HL-60 (cell line): ENCODE data around the gene CFAP46.

Experiments used
- DNase-seq, 2 experiments: peaks; one replicate each; pipeline ENCODE4 v3.0.0-alpha.2; 2010 to 2020; ENCODE audit warnings: low read depth in 1 of 2, low spot score in 1 of 2
- H3K27ac ChIP-seq: fragments of 250-450 bp; sonication (Bioruptor Pico); replicated peaks from 2 replicates; pipeline ENCODE4 v1.5.1; 2020; ENCODE audit warnings: mild to moderate bottlenecking, moderate library complexity
- H3K27me3 ChIP-seq: fragments of 250-450 bp; sonication (Bioruptor Pico); 2 replicates; pipeline ENCODE4 v1.5.1; 2021; ENCODE audit warnings: mild to moderate bottlenecking, moderate library complexity; ENCODE audit not compliant: insufficient read depth, poor library complexity, severe bottlenecking
- H3K4me3 ChIP-seq: replicated peaks from 2 replicates; pipeline ENCODE4 v1.5.1; 2011; ENCODE audit warnings: mild to moderate bottlenecking, control low read depth, low read length; ENCODE audit not compliant: insufficient read depth
- GABPA ChIP-seq: IDR thresholded peaks from 2 replicates; pipeline ENCODE4 v1.6.1; 2012; ENCODE audit warnings: low read depth
- POLR2AphosphoS5 ChIP-seq: IDR thresholded peaks from 2 replicates; pipeline ENCODE4 v1.6.1; 2012; ENCODE audit warnings: low read depth
- SPI1 ChIP-seq: IDR thresholded peaks from 2 replicates; pipeline ENCODE4 v1.6.1; 2012; ENCODE audit warnings: low read depth, mild to moderate bottlenecking, borderline replicate concordance
- TF ChIP-seq, protein P1 (sequence below): IDR thresholded peaks from one replicate; pipeline ENCODE4 v1.5.1; 2011; ENCODE audit warnings: low read length, control low read depth, inconsistent platforms; ENCODE audit not compliant: insufficient read depth
- TF ChIP-seq, protein P2 (sequence below): IDR thresholded peaks from 2 replicates; pipeline ENCODE4 v1.6.1; 2012; ENCODE audit warnings: low read depth; ENCODE audit not compliant: insufficient replicate concordance

The CFAP46 gene

DNA sequence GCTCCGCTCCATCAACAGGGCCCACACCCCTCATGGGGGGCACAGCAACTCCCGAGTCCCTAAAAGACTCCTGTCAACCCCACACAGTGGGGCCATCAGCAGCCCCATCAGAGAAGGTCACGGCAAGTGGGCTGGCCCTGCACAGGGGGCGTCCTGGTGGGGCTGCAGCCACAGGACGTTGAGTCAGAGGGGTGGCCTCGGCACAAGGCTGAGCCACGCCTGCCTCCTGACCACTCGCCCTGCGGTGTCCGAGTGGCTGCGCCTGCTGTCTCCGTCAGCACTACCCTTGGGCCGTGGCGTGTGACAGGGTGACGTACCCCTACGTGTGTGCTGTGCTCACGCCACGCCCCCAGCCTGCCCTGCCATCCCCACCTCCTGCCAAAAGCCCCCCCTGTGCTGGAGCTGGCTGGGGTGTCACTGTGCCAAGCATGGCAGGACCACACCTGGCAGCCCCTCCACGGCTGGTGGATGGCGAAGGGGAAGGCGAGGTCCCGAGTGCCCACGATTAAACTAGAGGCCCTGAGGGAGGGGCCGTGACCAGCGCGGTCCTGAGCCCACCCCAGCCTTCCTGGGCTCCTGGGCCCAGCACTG lies 130.4 kb downstream of the CFAP46 start:
- no peak overlapping the region for H3K27ac ChIP-seq
- H3K4me3 ChIP-seq, result no peak overlapping the region
- TF ChIP-seq GABPA, result no peak
- no peak for TF ChIP-seq POLR2AphosphoS5
- TF ChIP-seq SPI1, result no peak
- TF ChIP-seq, protein P1, sequence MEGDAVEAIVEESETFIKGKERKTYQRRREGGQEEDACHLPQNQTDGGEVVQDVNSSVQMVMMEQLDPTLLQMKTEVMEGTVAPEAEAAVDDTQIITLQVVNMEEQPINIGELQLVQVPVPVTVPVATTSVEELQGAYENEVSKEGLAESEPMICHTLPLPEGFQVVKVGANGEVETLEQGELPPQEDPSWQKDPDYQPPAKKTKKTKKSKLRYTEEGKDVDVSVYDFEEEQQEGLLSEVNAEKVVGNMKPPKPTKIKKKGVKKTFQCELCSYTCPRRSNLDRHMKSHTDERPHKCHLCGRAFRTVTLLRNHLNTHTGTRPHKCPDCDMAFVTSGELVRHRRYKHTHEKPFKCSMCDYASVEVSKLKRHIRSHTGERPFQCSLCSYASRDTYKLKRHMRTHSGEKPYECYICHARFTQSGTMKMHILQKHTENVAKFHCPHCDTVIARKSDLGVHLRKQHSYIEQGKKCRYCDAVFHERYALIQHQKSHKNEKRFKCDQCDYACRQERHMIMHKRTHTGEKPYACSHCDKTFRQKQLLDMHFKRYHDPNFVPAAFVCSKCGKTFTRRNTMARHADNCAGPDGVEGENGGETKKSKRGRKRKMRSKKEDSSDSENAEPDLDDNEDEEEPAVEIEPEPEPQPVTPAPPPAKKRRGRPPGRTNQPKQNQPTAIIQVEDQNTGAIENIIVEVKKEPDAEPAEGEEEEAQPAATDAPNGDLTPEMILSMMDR, result no peak
- TF ChIP-seq, protein P2, sequence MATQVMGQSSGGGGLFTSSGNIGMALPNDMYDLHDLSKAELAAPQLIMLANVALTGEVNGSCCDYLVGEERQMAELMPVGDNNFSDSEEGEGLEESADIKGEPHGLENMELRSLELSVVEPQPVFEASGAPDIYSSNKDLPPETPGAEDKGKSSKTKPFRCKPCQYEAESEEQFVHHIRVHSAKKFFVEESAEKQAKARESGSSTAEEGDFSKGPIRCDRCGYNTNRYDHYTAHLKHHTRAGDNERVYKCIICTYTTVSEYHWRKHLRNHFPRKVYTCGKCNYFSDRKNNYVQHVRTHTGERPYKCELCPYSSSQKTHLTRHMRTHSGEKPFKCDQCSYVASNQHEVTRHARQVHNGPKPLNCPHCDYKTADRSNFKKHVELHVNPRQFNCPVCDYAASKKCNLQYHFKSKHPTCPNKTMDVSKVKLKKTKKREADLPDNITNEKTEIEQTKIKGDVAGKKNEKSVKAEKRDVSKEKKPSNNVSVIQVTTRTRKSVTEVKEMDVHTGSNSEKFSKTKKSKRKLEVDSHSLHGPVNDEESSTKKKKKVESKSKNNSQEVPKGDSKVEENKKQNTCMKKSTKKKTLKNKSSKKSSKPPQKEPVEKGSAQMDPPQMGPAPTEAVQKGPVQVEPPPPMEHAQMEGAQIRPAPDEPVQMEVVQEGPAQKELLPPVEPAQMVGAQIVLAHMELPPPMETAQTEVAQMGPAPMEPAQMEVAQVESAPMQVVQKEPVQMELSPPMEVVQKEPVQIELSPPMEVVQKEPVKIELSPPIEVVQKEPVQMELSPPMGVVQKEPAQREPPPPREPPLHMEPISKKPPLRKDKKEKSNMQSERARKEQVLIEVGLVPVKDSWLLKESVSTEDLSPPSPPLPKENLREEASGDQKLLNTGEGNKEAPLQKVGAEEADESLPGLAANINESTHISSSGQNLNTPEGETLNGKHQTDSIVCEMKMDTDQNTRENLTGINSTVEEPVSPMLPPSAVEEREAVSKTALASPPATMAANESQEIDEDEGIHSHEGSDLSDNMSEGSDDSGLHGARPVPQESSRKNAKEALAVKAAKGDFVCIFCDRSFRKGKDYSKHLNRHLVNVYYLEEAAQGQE, result no peak
- peaks cover 7% of the 10 kb centered on the region for H3K27me3 ChIP-seq
- DNase-seq, result no peak

DNA sequence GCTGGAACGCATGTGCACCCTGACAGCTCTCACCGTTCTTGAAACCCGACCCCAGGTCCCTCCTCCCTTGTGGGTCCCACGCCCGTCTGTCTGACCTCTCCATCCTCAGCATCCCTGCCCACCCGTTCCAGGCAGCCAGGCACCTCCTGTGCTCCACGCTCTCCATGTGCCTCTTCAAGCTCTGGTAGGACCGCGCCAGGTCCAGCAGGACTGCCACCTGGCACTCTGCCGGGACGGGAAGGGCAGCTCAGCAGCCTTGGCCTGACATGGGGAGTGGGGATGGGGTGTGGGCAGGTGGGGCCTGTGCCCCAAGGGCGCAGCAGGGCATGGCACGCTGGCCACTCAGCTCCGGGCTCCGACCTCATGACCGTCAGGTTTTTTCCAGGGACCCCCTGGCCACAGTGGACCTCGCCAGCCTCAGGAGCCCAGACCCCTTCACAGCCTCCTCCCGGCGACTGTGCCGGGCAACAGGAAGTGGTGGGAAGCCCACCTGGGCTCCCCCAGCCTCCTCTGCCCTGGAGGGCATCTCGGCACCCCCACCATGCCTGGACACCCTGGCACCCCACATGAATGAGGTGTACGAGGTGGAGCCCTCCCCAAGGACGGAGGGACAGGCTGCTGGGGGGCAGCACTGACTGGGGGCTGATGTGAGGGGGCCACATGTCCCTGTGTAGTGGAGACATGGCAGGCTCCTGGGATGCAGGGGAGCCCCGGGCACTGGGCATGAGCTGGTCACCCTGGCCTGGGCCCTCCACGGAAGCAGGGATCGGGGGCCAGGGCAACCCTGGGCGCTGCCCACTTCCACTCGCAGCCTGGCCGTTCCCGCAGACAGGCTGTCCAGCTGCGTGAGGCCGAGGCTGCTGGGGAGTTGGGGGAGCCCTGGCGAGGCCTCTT lies 131.3 kb downstream of the CFAP46 start:
- Histone ChIP-seq H3K4me3 (no peak overlapping the region), H3K27ac (no peak overlapping the region), H3K27me3 (peaks cover 7% of the 10 kb centered on the region)
- TF ChIP-seq POLR2AphosphoS5 (no peak), SPI1 (no peak), GABPA (no peak)
- TF ChIP-seq, protein P1, result no peak
- TF ChIP-seq, protein P2, result no peak
- no peak for DNase-seq

DNA sequence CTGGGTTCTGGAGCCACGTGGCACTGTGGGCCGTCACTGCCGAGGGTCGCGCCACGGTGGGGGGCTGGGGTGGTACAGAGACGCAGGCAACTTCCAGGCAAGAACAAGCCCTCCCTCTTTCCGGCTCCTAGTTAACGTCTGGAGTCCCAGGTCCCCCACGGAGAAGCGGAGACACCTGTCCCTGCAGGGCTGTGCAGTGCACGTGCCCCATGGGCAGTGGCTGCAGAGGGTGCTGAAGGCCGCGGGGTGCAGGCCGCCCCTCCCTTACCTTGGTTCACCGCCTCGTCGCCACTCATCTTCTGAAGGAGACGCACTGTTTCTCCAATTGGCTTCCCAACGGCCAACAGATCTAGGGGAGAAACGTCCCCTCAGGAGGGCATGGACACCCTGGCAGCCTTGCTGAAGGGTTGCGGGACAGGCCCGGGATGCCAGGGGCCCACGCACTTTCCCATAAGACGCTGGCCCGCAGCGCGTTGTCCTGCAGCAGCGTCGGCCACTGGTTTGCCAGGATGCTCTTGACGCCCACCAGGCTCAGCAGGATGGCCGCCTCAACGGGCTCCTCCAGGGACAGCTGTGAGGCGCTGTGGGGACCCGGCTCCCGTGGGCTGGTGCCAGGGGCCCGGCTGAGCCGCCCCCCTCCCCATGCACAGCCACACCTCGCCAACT lies 132.1 kb downstream of the CFAP46 start:
- TF ChIP-seq SPI1, result no peak
- TF ChIP-seq GABPA, result no peak
- TF ChIP-seq, protein P2, result no peak
- TF ChIP-seq, protein P1, result no peak
- no peak for TF ChIP-seq POLR2AphosphoS5
- H3K27me3 ChIP-seq, result peaks cover 7% of the 10 kb centered on the region

More for the DNA sequence above, 132.1 kb downstream of the CFAP46 start:
- Histone ChIP-seq H3K4me3 (no peak overlapping the region), H3K27ac (no peak overlapping the region)
- DNase-seq, result no peak
